C4-2B (cell line): Measurements from ENCODE around the gene TRAF2.

Experiments
- H3K27ac ChIP-seq: fragments of 450-650 bp; 2 replicates; pipeline ENCODE4 v1.5.1; 2017
- CTCF ChIP-seq: fragments of 450-650 bp; conservative IDR thresholded peaks from 2 replicates; pipeline ENCODE4 v1.5.1; 2017; ENCODE audit warnings: mild to moderate bottlenecking
- ZFX ChIP-seq: fragments of 450-650 bp; IDR thresholded peaks from 2 replicates; pipeline ENCODE4 v1.6.1; 2017

The TRAF2 gene

GRCh38 chr9:136942881-136943230 lies 56.5 kb downstream of the TRAF2 start:
- TF ChIP-seq ZFX (no peak), CTCF (no peak)

GRCh38 chr9:136943291-136944211 lies 57.2 kb downstream of the TRAF2 start:
- peak overlapping the region; percentile 94 for H3K27ac ChIP-seq
- TF ChIP-seq CTCF (no peak), ZFX (no peak)

More at GRCh38 chr9:136942881-136943230, 56.5 kb downstream of the TRAF2 start:
- peak overlapping the region; percentile 94 for H3K27ac ChIP-seq

GRCh38 chr9:136944212-136944518 lies 57.8 kb downstream of the TRAF2 start:
- peak overlapping the region; percentile 94 for H3K27ac ChIP-seq

GRCh38 chr9:136944519-136945332 lies 58.4 kb downstream of the TRAF2 start, which contains the start of the genes C8G and FBXW5:
C8G (plus strand) TSS chr9:136945243; CDS start chr9:136945321, 78 bp downstream.
FBXW5 (minus strand) TSS chr9:136944738; CDS start chr9:136944083, 655 bp downstream.
- TF ChIP-seq CTCF (peak; percentile 100), ZFX (peak; percentile 63; the same call in 1 of the 2 replicates)
- peak within 1 kb of the TSS; percentile 94 for H3K27ac ChIP-seq

More at GRCh38 chr9:136944212-136944518, 57.8 kb downstream of the TRAF2 start:
- peak; percentile 90 for TF ChIP-seq ZFX
- no peak for TF ChIP-seq CTCF

GRCh38 chr9:136945333-136946227 lies 59.3 kb downstream of the TRAF2 start:
- no peak for TF ChIP-seq CTCF
- no peak for TF ChIP-seq ZFX
- peak overlapping the region; percentile 94 for H3K27ac ChIP-seq

- no peak overlapping the region for H3K27ac ChIP-seq
- TF ChIP-seq ZFX: no peak
- TF ChIP-seq CTCF: no peak
Observed at GRCh38 chr9:136946228-136947027, 60.1 kb downstream of the TRAF2 start.
